HG02759 (cell line): ENCODE results near the gene CFAP45.
A peak's percentile ranks its signal among the peaks of the same experiment; 100 is the strongest.

Experiments used
- ATAC-seq: cut with Tn5 transposase; IDR thresholded peaks from one replicate; pipeline ENCODE4 v1.9.1; 2021; ENCODE audit warnings: mild to moderate bottlenecking, moderate library complexity; ENCODE audit not compliant: unreplicated experiment

CFAP45 gene

DNA sequence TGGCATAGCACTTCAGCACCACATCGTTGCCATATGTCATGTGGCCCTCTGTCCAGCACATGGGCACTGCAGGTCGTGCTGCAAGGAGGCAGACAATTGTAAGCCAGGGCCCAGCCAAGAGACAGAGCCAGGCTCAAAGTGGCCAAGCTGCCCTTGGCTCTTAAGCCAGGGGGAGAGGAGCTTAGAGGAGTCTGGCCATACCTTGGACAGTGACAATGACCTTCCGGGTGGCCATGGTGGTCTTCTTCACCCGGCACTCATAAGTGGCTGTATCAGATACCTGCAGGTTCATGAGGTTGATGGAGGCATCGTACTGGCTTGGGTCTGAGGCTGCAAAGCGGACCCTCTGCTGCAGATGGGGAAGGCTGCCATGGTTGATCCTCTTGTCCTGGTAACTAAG, 42.1 kb downstream of the CFAP45 start:
- ATAC-seq, result no peak

DNA sequence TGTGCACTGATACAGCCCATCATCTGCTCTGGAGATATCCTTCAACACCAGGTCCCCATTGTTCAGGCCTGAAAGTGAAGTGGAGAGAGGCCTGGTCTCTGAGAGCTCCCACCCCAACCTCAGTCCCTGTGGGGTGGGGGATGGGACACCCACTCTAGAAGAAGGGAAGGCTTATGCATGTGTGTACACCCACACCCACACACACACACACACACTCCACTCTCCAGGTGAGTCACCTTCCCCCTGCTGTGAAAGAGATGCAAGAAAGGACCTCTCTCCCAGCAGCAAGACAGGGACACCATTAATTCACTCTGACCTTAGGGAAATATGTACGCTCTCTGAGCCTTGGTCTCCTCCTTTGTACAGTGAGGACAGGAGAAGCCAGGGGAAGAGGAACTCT, 43.4 kb downstream of the CFAP45 start:
- no peak for ATAC-seq

DNA sequence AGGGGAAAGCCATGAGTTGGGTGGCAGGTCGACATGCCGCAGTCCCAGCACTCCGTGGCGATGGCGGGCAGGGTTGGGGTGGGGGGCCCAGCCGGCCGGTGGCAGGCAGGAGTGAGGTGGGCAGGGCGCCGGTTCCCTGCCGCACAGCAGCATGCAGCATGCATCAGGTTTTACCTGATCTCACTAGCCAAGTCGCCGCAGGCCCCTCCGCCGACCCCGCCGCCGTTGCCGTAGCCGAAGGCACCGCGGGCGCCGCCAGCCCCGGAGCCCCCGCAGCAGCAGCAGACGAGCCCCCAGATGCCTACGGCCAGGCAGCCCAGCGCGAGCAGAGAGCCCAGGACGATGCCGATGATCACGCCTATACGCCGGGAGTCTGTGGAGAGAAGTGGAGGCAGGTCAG, 44.3 kb downstream of the CFAP45 start:
- no peak for ATAC-seq

DNA sequence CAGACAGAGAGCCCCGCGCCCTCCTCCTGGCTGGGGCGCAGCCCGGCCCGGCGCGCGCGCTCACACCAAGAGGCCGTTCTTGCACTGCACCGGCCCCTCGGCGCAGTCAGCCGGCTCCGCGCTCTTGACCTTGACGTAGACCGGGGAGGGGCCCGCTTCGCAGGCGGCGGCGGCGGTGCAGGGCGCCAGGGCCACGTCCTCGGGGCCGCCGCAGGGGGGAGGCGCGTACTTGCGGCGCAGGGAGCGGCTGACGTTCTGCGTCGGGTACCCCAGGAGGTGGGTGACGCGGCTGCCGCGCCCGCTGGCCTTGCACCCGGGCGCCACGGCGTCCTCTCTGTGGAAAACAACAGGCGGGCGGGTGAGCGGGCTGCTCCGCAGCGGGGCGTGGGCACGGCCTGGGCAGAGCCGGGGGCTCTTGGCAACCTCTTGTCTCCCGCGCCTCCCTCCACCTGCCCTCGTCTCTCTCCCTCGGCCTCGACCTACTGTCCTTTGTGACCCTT, 45.2 kb downstream of the CFAP45 start:
- ATAC-seq, result peak; percentile 93

DNA sequence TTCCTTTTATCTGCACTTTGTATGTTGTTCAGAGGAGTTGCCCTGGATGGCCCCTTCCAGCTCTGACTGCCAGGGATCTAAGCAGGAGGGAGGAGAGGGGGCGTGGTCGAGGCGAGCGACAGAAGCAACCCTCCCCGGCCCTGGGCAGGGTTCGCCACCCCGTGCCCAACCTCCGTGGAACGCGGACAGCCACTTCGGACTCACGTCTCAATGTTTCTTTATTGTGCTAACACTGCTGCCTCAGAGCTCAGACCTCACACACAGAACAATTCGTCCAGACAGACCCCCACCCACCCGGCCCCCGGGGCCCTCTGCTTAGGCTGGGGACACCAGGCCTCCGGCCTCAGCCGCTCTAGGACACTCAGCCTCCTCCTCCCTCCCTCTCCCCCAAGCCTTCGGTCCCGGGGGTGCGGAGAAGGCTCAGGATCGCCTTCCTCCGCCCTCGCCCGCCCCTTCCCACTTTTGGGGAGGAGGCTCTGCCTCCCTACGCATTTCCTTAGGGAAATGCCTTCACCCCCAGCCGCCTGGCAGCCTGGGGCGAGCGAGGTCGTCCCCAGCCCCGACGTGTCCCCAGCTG, 45.8 kb downstream of the CFAP45 start:
- ATAC-seq, result peak; percentile 10

DNA sequence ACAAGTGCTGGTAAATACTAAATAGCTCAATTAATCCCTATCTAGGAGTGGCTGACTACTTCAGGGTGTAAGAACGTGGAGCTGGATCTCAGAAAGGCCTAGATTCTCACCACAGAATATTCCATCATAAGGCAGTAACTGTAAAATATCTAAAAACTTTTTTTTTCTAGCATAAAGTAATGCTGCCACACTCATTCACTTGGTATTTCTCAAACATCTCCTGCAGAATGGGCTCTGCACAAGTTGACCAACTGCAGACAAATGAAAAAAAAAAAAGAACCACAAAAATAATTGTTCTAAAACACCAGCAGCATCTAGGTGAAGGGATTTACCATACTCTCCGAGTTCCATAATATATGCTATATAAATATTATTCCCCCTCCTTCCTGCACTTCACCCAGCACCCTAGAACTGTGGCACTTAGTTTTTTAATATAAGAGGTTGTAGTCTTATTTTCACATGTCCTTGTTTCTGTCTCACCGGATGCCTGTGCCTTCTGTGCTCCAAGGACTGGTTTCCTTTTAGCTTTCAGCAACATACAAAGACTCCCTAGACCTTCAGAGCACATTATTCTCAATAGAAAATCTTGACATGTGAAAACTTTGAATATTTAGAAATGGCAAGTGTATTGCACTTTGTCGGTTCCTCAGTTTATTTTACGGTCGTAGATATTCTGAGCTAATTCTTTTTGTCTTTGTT, 46.4 kb downstream of the CFAP45 start:
- no peak for ATAC-seq

DNA sequence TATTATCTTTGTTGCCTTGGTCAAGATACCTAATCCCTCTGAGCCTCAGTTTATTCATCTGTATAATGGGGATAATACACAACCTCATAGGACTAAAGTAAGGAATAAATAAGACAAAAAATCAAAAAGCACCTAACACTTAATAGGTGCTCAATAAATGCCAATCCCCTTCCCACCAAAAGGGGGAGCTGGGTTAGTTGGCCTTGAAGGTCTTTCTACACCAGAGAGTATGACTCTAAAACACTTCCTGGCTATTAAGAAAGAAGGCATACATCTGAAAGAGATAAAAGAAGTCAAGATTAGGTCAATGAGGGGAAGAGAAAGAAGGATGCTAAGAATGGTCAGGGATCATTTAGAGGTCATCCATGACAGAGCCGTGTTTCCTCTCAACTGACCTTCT, 48.6 kb downstream of the CFAP45 start:
- no peak for ATAC-seq

DNA sequence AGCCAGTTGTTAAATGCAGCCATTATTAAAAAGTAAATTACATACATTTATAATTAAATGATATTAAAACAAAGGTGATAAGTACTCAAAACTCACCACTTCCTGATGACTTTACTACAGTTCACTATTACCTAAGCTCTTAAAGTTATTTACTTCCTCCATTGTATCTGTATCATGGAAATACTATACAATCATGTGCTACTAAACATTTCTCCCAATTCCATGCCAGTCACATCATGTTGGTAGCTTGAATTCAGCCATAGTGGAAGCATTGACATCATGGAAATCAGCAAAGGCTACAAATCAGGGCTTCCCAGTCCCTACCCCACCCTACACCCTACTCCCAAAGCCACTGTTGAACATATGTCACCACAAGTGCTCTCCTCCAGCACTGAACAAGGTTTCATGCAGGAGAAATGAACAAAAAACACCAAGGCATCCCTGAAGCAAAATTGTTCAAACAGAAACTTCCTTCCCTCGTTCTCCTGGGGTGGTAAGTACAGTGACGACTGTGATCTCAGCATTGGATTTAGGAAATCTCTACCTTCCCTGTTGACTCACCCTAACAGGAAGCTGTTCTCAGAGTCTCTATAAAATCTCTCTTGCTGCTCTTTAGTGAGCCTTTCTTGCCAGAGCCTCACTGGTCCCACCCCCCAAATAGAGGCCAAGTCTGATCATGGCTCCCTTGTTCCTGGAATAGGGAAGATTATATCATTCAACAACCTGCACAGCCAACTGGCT, 50.2 kb downstream of the CFAP45 start:
- ATAC-seq, result no peak

DNA sequence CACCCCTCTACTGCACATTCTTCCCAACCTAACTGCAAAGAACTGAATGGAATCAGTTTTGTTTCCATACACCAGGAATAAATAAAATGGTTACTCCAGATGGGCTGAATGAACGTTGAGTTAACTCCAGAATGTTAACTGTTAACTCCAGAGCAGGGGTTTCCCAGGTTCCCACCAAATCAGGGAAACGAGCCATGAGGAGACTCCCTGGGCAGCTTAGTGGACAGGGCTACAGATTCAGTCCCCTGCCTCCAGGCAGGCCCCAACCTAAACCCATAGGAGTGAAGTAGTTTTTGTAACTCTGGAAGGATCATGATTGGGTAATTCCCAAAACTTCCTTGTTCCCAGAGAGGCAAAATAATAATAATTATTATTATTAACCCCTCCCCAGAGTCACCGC, 51.6 kb downstream of the CFAP45 start:
- ATAC-seq, result no peak

DNA sequence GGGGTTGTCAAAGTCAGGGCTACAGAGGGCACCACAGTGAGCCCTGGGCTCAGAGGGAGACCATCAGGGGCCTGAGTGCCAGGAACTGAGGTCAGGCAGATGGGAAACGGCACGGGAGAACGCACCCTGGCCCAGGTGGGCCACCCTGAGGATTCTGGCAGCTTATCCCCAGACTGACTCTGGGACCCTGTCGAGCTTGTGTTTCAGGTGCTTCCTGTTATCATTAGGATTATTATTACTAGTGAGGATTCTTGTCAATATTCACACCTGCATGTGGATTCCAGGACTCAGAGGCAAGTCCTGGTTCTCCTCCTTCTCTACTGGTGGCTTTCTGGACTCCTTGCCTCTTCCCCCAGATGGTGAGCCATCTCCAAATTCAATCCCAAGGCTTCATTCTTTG, 52.7 kb downstream of the CFAP45 start:
- ATAC-seq, result no peak

DNA sequence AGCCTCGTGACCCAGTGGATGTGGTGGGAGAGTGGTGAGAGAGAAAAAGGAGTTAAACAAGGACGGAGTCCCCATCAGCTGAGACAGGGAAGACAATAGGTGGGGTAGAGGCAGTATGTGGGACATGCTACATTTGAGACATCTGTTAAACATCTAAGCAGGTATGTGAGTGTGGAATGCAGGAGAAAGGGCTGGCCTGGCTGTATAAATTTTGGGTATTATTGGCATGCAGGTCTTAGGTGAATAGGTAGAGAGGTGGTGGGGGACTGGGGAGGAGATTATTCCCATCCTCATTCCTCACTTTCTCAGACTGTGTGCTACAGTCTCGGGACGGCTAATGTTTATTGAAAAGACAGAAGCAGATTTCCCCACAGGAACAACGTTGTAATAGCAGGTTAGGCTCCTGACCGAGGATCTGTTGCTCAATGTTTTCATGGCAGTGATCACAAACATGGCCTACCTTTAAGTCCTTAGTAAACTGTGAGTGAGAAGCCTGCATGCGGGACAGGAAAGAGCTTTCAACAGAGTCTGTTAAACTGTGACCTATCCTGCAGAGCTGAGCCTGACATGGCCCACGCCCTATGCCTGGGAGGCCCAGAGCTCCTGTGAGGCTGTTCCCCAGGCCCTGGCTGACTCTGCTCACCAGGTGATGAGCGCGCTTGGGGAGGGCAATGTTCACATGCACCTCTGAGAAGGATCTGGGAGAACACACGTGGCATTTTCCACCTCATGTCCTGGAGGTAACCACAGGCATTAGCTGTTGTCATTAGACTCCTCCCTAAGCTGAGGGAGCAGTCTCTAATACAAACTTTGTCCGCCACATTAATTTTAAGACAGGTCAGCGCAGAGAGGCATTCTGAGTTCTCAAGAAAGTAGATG, 54.0 kb downstream of the CFAP45 start:
- no peak for ATAC-seq

DNA sequence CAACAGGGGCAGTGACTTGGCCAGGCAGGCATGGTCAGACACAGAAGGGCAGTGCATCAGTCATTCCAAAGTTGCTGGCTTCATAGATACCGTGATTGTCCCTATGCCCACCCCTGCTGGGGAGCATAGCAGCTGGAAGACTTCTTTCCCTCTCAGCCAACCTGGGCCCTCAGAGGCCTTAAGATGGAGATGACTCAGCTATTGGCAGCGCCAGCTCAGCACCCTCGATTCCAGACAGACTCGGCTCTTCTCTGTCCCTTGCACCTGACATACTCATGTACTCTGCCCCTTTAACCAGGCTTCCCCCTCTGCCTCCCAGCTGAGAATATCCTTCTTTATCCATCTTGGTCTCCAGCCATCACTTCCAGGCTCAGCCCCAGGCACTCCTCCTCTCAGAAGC, 56.5 kb downstream of the CFAP45 start:
- ATAC-seq, result no peak

DNA sequence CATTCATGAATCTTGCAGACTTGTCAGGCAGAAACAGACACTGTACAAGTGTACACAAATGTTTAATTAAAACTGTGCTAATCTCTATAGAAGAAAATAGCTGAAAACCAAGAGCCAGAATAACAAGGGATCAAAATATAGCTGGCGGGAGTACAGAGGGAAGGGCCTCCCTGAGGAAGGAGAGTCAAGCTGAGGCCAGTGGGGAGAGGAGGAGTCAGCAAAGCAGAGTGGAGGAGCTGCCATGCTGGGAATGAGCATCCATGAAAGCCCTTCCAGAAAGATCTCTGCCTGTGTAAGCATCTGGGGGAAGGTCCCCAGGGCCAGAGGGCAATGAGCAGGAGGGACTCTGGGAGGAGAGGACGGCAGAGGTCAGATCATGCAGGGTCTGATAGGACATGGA, 58.2 kb downstream of the CFAP45 start:
- no peak for ATAC-seq

DNA sequence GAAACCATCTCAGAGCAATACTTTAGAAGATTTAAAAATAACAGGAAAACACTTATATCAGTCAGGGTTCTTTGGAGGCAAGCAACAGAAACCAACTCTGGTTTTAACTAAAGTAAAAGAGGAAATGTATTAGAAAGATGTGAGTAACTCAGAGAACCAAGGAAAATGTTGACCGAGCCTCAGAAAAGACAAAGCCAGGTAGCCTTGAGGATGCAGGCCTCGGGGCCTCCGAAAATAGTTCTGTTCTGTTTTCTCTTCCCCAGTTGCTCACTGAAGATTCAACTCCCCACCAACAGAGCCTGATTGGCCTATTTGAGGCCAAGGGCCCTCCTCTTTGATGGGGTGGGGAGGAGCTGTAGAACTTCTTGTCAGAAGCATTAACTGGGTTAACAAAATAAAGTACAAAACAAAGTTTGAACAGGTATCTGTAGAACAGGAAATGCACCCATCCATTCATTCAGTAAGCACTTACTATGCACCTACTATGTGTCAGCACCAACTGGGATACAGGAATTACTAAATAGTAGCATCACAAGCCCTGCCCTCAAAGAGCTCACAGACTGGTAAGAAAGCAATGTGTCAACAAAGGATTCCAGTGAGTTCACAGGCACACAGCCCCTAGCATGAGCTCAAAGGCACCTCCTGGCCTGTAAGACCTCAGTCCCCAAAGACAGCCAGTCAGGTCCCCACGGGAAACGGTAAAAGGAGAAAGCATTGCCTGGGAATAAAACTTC, 60.7 kb downstream of the CFAP45 start:
- ATAC-seq, result peak; percentile 63

DNA sequence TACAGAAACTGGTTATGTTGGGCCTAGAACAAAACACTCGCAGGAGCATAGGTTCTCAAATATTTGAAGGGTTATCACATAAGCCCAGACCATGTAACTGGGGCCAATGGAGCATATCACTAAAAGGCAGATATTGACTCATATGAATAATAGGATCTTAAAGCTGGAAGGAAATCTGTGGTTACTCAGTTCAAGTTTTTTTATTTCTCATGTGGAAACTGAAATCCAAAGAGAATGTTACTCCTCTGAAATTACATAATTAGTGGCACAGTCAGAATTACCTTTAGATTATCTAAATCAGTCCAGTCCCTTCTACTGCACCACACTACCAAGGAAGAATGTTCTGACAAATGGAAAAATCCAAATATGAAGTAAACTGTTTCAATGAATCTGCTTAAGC, 61.2 kb downstream of the CFAP45 start:
- ATAC-seq, result peak; percentile 63

DNA sequence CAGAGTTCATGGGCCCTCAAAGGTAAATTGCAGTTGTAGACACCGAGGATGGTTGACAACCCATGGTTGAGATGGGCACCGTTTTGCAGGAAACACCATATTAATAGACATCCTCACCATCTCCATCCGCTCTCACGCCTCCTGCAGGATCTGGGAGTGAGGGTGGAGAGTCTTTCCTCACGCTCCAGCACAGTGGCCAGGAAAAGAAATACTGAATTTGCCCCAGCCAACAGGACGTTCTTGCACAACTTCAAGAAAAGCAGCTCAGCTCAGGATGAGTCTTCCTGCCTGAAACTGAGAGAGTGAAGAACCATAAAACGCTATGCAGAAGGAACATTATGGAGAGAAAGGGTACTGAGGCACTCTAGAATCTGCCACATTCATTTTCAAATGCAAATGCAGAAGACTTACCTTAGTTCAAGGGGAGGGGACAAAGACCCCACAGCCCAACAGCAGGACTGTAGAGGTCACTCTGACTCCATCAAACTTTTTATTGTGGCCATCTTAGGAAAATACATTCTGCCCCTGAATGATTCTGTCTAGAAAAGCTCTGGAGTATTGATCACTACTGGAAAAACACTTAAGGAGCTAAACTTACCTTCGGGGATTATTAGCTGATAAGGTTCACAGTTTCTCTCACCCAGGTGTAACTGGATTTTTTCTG, 64.0 kb downstream of the CFAP45 start:
- ATAC-seq, result no peak

DNA sequence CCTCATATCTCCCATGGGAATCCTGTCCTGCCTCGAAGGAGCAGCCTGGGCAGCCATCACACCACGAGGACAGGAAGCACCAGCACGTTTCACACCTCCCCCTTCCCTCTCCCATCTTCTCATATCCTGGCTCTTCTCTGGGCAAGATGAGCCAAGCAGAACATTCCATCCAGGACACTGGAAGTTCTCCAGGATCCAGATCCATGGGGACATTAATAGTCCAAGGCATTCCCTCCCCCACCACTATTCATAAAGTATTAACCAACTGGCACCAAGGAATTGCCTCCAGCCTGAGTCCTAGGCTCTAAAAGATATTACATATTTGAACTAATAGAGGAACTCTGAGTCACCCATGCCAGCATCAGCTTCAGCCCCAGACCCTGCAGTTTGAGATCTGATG, 64.6 kb downstream of the CFAP45 start:
- ATAC-seq, result no peak

DNA sequence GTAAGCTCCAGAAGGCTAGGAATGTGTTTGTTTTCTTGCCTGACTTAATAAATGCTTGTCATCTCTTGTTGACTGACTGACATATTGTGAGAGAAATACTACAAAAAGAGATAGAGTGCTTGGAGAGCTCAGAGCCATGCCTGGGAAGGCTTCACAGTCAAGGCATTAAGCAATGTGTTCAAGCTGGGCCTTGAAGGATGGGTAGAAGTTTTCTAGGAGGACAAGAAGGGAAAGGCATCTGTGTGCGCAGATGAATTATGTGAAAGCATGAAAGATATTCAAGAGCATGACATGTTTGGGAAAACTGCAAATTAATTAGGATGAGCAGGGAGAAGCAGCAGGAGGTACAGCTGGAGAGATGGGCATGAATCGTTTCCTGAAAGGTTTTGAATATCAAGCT, 67.7 kb downstream of the CFAP45 start:
- no peak for ATAC-seq

DNA sequence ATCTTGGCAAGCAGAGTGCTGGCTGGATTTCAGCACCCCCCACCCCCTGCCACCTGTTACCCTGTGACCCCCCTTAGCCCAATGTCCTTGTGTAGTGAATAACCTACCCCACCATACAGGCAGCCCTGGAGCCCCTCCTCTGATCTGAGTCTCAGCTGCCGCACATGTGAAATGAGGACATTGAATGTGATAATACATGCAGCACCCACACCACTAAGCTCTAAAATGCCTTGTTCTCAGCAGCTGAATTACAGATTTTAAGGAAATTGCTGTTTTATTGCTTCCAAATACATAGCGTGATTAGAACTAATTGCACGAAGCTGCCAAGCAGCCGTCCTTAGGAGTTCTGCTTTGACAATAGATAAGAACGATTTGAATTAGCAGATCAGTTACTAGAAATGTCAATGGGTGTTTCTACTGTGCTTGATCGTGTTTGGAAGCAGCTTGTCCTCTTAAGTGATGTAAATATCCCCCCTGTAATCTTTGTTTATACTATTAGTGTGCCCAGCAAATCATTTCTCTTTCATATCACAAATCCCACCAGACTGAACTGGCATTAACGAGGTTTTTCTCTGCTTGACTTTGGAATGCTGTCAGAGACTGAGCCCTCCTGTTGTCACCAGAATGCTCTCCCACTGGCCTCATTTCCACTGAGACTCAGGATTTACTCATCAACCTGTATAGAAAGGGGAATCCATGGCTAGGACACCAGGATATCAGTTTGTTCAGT, 68.4 kb downstream of the CFAP45 start:
- no peak for ATAC-seq
